NCI-H748 (cell line): ENCODE results near the gene ZFPM1.
A peak's percentile ranks its signal among the peaks of the same experiment; 100 is the strongest.

ENCODE experiments used
- DNase-seq: peaks from one replicate; lab custom pipeline; 2025; ENCODE audit not compliant: unreplicated experiment; lab: John Stamatoyannopoulos, UW

The ZFPM1 gene

GRCh38 chr16:88433632-88434352 lies 19.3 kb upstream of the ZFPM1 start:
- no peak for DNase-seq

- no peak for DNase-seq
Measured at GRCh38 chr16:88434353-88434690, 18.8 kb upstream of the ZFPM1 start.

GRCh38 chr16:88434746-88435145 lies 18.3 kb upstream of the ZFPM1 start:
- DNase-seq, result no peak

GRCh38 chr16:88435437-88436355 lies 17.4 kb upstream of the ZFPM1 start:
- no peak for DNase-seq

- no peak for DNase-seq
Measured at GRCh38 chr16:88436796-88437195, 16.3 kb upstream of the ZFPM1 start.

GRCh38 chr16:88437367-88437964 lies 15.6 kb upstream of the ZFPM1 start:
- peak; percentile 60 for DNase-seq

GRCh38 chr16:88438084-88438870 lies 14.8 kb upstream of the ZFPM1 start:
- DNase-seq, result no peak

- no peak for DNase-seq
Measured at GRCh38 chr16:88439016-88439415, 14.1 kb upstream of the ZFPM1 start.

- no peak for DNase-seq
Measured at GRCh38 chr16:88439706-88440105, 13.4 kb upstream of the ZFPM1 start.

- DNase-seq, result no peak
Measured at GRCh38 chr16:88440111-88440510, 13.0 kb upstream of the ZFPM1 start.

GRCh38 chr16:88440686-88441405 lies 12.2 kb upstream of the ZFPM1 start:
- DNase-seq, result no peak

- no peak for DNase-seq
Measured at GRCh38 chr16:88441460-88441859, 11.6 kb upstream of the ZFPM1 start.

GRCh38 chr16:88442383-88442726 lies 10.7 kb upstream of the ZFPM1 start:
- DNase-seq, result no peak

- DNase-seq, result peak; percentile 75
Measured at GRCh38 chr16:88442727-88443576, 10.1 kb upstream of the ZFPM1 start.

GRCh38 chr16:88444826-88445582 lies 8.1 kb upstream of the ZFPM1 start:
- peak; percentile 15 for DNase-seq

GRCh38 chr16:88445583-88445960 lies 7.5 kb upstream of the ZFPM1 start:
- DNase-seq, result no peak

GRCh38 chr16:88446061-88446460 lies 7.0 kb upstream of the ZFPM1 start:
- no peak for DNase-seq

- no peak for DNase-seq
Measured at GRCh38 chr16:88446736-88447135, 6.3 kb upstream of the ZFPM1 start.

- no peak for DNase-seq
Measured at GRCh38 chr16:88447881-88448280, 5.2 kb upstream of the ZFPM1 start.
